HG03432 (cell line): ENCODE measurements around the gene ZNF213.
A peak's percentile ranks its signal among the peaks of the same experiment; 100 is the strongest.

Experiments used
- ATAC-seq: cut with Tn5 transposase; IDR thresholded peaks from one replicate; pipeline ENCODE4 v1.9.1; 2021; ENCODE audit warnings: mild to moderate bottlenecking, moderate library complexity; ENCODE audit not compliant: unreplicated experiment

Gene ZNF213, protein sequence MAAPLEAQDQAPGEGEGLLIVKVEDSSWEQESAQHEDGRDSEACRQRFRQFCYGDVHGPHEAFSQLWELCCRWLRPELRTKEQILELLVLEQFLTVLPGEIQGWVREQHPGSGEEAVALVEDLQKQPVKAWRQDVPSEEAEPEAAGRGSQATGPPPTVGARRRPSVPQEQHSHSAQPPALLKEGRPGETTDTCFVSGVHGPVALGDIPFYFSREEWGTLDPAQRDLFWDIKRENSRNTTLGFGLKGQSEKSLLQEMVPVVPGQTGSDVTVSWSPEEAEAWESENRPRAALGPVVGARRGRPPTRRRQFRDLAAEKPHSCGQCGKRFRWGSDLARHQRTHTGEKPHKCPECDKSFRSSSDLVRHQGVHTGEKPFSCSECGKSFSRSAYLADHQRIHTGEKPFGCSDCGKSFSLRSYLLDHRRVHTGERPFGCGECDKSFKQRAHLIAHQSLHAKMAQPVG

DNA sequence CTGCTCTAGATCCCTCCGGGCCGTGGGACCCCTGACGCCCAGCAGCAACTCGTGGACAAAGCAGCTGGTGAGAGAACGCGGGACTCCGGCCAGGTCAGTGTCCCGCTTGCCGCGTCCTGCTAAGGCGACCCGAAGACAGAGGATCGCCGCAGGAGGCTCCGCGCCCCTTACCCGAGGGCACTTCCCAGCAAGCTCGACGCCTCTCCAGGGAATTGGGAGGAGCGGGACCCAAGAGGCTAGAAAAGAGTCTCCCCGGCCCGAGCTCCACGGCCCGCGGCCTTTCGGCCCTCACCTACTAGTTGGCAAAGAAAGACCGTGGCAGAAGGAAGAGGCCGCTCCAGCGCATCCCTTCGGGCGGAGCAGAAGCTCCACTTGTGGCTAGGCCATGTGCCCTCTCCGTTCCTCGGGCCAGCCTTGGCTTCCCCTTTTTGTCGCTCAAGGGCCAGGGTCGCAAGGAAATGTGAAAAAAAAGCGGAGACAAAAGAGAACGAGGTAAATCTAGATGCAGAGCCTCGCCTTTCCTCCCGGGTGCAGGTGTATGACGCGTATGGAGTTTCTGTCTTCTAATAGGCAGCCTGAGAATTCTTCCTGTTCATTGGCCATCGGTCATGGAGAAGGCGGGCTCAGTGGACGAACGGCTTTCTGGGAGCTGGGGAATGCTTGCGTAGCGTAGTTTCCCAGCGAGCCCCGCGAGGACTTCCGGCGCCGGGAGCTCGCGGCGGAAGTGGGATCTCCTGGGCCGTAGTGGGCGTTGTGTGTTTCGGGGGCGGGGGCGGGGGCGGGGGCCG is at the start of gene ZNF213:
Gene ZNF213 (plus strand): TSS at position 692 of the 788 bp plus-strand sequence. CDS start 2,252 bp downstream, outside the sequence.
- peak; percentile 89 for ATAC-seq

DNA sequence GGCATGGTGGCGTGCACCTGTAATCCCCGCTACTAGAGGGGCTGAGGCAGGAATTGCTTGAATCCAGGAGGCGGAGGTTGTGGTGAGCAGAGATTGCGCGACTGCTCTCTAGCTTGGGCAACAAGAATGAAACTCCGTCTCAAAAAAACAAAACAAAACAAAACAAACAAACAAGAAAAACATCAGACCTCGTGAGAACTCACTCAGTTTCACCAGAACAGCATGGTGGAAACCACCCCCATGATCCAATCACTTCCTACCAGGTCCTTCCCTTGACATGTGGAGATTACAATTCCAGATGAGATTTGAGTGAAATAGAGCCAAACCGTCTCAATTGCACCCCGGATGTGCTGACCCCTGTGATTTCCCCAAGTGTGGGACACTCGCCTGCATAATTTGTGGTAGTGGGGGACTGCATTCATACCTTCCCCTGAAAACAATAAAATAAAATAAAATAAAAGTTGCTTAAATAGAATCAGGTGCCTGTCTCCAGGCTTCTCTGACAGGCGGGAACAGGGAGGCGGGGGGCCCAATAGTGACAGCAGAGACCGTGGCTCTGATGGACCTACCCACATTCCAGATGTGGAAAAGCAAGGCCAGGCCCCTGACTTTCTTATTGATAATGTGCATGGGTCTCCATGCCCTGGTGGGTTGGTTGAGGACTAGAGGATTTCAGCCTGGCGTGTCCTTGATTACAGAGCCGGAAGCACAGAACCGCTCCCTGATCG is 48.8 kb upstream of the ZNF213 start:
- ATAC-seq, result no peak

DNA sequence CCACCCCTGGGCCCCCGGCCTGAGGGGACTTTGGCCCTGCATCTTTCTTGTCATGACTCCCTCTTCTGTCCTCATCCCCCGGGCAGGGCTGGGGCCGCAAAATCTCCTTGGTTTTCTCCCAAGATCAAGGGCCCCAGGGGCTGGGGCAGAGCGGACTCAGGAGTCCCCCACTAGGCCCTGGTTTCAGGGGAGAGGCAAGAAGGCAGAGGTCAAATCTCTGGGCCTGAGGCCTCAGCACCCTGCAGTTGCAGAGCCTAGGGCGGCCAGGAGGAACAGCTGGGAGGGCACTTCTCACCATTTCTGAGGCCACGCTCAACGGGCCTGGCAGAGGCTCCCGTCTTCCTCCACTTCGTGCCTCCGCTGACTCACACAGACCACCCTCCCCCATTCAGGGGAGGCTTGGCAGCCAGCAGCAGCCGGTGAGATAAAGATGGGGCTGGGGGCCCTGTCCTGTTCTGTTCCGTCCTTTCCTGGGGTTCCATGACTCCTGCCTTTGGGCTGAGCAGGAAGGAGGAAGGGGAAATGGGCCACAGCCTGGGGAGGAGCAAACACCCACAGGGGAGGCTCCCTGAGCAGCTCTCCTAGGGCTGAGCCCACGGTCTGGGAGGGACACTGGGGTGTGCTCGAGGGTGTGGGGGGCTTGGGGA is 48.1 kb upstream of the ZNF213 start:
- ATAC-seq, result no peak

DNA sequence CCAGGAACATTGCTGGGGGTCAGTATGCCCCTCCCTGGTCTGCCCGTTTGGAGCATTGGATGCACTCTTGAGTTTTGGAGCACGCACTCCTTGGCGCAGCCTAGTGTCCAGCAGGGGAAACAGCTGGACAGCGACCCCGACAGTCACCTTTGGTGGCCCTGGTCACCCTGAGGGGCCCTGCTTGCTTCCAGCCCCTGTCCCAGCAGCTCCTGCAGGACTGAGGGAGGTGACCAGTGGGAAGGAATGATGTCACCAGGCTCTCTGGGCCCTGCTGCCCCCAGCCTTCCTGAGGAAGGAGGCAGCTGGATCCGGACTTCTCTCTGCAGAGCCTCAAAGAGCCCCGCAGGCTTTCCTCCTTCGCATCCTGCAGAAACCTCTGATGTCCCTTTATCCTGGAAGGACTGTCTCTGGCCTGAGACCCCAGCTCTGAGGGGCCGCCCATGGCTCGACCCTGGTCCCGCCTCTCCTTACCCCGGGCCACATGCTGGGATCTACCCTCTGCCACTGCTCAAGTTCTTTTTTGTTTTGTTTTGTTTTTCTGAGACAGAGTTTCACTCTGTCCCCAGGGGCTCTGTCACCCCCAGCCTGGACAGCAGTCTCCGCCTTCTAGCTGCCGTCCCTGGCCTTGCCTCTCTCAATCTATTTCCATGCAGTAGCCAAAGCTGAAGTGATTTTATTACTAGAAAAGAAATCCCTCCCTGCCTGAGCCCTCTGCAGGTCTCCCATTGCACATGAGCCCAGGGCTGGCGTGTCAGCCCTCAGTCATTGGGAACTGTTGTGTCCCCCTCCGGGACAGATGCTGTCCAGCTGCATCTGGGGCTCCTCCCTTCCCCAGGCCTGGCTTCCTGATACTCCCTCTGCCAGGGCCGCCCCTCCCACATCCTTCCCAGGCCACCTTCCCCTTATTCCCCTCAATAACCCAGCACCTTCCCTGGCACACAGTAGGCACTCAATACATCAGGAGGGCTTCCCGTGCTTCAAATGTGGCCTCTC is 47.3 kb upstream of the ZNF213 start:
- ATAC-seq, result no peak

DNA sequence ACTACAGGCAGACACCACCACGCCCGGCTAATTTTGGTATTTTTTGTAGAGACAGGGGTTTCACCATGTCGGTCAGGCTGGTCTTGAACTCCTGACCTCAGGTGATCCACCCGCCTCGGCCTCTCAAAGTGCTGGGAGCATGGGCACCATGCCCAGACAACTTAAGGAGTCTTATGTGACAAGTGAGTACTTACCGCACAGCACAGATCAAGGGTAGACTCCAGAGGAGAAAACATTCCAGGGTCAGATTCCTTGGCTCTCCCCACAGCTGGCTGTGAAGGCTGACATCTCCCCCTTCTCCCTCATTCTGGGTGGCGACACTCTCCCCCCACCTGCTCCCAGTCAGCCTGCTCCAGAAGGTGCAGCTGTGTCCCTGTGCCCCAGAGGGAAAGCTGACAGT is 46.4 kb upstream of the ZNF213 start:
- no peak for ATAC-seq

DNA sequence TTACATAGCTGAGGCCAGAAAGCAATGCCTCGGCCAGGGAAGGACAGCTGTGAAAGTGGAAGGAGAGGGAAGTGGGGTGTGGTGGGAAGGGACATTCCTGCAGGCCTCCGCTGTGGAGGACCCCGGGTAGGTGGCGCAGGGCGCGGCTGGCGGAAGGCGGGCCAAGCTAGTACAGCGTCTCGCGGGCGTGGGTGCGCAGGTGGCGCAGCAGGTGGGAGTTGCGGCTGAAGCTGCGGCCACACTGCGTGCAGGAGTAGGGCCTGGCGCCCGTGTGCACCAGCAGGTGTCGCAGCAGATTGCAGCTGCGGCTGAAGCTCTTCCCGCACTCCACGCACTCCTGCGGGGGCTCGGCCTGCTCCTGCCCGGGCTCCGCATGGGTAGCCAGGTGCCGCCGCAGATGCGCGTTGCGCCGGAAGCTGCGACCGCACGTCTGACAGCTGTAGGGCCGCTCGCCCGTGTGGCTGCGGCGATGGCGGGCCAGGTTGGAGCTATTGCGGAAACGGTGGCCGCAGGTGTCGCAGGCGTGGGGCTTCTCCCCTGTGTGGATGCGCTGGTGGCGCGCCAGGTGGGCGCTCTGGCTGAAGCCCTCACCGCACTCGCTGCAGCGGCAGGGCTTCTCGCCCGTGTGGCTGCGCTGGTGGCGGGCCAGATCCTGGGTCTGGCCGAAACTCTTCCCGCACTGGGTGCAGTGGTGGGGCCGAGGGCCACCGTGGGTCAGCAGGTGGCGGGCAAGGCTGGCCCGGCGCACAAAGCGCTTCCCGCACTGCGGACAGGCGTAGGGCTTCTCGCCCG is 45.7 kb upstream of the ZNF213 start:
- no peak for ATAC-seq

DNA sequence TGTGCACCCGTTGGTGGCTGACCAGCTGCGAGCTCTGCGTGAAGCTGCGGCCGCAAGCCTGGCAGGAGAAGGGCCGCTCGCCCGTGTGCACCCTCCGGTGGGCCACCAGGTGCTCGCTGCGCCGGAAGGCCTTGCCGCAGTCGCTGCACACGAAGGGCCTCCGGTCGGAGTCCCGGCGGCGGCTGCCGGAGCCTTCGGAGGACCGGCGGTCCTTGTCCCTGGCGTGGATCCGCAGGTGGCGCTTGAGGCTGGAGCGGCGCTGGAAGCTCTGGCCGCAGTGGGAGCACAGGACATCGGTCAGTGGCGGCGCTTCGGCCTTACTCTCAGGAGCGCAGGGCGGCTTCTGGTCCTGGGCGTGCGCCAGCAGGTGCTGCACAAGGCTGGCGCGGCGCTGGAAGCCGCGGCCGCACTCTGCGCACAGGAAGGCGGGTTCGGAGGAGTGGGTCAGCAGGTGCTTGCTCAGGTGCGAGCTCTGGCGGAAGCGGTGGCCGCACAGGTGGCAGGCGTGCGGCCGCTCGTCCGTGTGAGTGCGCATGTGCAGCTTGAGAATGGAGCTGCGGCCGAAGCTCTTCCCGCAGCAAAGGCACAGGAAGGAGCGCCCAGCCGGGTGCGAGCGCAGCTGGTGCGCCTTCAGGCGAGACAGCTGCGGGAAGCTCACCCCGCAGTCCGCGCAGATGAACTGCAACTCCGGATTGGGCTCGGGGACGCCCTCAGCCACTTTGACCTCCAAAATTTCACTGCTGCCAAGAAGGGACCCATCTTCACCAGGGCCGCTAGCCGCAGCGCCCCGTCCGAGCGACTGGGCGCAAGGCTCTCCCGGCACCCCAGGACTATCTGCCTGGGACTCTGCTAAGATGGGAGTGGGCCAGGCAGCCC is 44.9 kb upstream of the ZNF213 start:
- ATAC-seq, result no peak

DNA sequence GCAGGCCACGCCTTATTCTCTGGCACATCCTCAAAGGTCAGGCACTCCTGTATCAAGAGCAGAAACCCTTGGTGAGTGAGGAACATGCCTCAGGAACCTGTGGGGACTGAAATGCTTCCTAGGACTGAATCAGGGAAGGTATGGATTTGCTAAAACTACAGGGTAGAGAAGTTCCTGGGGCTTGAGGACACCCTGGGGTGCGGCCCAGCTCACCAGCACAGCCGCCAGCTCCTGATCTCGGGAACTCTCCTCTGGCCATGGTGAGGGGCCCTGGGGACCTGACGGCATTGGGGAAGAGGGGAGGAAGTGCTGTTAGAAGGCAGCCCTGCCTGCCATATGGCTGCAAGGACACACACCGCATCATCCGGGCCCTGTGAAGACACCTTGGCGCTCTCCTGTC is 43.3 kb upstream of the ZNF213 start:
- ATAC-seq, result no peak

DNA sequence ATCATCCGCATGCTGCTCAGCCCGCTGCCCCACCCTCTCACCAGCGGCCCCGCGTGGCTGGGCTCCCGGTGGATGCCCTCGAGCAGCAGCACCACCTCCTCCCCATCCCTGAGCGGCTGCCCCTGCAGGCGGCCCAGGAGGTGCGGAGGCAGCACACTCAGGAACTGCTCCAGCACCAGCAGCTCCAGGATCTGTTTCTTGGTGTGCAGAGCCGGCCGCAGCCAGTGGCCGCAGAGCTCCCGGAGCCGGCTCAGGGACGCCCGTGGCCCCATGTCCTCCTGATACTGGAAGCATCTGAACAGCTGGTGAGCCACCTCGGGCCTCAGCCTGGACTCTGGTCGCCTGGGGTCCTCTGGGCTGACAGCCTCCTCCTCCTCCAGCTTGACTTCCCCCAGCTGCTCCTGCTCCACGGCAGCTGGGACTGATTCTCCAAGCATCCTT is 42.3 kb upstream of the ZNF213 start:
- no peak for ATAC-seq

DNA sequence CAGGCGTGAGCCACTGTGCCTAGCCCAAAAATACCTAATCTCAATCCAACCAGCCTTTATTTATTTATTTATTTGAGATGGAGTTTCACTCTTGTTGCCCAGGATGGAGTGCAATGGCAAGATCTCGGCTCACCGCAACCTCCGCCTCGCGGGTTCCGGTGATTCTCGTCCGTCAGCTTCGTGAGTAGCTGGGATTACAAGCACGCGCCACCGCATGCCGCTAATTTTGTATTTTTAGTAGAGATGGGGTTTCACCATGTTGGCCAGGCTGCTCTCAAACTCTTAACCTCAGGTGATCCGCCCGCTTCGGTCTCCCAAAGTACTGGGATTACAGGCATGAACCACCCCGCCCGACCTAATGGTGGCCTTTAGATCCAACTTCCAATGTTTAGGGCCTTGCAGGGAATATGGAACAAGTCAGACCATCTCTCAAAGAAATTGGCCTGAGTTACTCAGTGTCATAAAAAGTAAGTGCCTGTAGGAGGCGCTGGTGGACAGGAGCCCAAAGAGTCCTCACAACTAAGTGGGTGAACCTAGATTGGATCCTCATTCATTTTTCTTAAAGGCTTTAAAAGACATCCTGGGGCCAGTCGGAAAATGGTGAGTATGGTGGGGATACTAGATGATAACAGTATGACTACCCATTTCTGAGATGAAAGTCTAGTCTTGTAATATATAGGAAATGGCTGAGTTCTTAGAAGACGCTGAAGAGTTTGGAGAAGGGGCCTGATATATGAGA is 40.4 kb upstream of the ZNF213 start:
- no peak for ATAC-seq

DNA sequence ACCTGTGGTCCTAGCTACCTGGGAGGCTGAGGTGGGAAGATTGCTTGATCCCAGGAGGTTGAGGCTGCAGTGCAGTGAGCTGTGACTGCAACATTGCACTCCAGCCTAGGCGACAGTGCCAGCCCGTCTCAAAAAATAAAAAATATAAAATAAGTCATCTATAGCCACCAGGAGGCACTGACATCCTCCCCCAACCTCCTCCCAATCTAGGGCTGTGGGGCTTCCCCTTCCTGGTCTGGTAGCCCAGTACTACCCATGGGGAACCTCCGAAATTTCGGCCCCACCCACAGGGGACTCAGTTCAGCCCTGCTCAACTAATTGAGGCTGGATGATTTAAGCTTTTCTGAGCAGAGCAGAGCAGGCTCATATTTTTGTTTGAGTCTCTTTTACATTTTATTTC is 39.0 kb upstream of the ZNF213 start:
- ATAC-seq, result peak; percentile 59

DNA sequence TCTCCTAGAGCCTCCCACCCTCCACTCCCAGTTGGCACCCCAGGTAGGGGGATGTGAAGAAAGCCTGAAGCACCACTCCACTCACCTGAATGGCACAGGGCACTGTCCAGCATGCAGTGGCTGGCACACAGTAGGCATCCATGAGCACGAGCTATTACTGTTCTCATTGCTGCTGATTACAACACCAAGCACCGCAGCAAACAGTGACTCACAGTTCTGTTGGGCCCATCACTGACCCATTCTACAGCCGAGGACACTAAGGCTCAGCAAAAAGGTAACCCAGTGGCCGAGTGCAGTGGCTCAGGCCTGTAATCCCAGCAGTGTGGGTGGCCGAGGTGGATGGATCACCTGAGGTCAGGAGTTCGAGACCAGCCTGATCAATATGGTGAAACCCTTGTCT is 38.5 kb upstream of the ZNF213 start:
- ATAC-seq, result no peak

DNA sequence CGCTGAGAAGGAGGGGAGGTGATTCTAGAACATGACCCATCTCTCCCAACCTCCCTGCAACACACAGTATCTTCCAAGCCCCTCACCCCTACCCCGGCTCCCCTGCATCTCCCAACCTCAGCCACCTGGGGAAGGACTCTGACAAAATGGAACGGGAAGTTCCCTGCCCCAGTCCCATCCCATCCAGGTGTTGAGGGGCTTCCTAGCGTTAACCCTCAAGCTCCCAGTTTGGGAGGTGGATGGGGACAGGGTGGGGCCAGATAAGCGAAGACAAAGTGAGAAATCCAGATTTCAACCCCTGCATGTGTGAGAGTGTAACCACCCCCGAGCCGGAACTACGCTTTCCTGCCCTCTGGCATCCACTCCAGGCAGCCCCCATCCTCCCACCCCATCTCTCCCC is 37.6 kb upstream of the ZNF213 start:
- no peak for ATAC-seq

DNA sequence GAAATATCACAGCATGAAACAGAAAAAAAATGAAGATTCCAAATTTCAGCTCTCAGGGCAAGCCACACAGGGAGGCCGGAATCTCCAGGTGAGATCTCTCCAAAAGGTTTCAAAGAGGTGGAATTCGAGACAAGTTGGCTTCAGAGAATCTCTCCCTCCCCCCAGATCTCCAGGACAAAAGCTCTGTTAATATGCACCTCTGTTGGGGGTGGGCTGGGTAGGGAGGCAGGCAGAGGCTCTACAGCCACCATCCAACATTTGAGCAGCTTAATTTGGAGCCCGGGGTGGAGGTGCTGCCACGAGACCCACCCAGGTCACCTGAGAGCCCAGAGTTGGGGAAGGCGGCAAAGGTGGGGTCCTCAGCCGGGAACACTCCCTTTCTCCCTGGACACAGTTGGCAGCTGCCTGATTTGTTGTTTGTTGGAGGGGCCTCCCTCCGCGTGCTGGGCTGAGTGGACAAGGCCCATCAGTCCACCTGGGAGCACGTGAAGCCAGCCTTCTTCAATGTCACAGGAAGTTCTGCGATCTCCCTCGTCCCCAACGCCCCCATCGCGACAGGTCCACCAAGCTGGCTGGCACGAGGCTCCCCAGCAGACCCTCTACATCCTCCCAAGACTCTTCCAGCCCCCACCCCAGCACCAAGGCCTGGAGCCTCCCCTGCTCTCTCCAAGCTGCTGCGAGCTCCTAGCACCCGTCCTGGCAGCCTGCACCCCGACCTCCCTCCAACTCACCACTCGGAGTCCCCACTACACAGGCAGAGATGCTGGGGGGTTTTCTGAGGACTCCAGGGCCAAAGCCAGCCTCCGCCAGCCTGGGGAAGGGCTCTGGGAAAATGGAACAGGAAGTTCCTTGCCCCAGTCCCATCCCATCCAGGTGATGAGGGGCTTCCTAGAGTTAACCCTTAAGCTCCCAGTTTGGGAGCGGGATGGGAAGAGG is 36.1 kb upstream of the ZNF213 start, which contains the start of gene ZSCAN10:
Gene ZSCAN10 (minus strand): TSS at position 836 of the 936 bp plus-strand sequence. CDS start 6,357 bp downstream, outside the sequence.
- ATAC-seq, result no peak

DNA sequence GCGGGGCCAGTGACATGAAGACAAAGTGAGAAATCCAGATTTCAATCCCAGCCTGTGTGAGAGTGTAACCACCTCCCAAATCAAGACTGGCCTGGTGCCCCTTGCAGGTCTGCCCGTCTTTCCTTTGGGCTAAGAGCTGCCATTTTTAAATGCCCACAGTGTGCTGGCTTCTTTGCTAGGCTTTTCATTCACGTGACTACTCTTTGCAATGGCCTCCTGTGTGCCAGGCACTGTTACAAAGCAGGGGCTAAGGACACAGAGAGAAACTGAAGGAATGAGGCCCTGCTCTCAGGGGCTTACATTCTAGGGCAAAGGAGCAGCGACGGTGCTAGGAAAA is 35.5 kb upstream of the ZNF213 start:
- no peak for ATAC-seq
